GM18873 (cell line): ENCODE data around the gene TMEM213.
A peak's percentile ranks its signal among the peaks of the same experiment; 100 is the strongest.

Source experiments
- ATAC-seq: cut with Tn5 transposase; IDR thresholded peaks from one replicate; pipeline ENCODE4 v1.9.1; 2021; ENCODE audit warnings: mild to moderate bottlenecking, moderate library complexity, moderate number of reproducible peaks; ENCODE audit not compliant: unreplicated experiment, low FRiP score

TMEM213 gene

GRCh38 chr7:138871065-138871813 is 73.4 kb downstream of the TMEM213 start:
- no peak for ATAC-seq

- no peak for ATAC-seq
Measured at GRCh38 chr7:138871814-138872090, 74.0 kb downstream of the TMEM213 start.

GRCh38 chr7:138872576-138872975 is 74.8 kb downstream of the TMEM213 start:
- ATAC-seq: no peak

- ATAC-seq: no peak
Measured at GRCh38 chr7:138873220-138873892, 75.6 kb downstream of the TMEM213 start.

- no peak for ATAC-seq
Measured at GRCh38 chr7:138875794-138876193, 78.0 kb downstream of the TMEM213 start.

GRCh38 chr7:138876326-138876725 is 78.5 kb downstream of the TMEM213 start:
- no peak for ATAC-seq

- no peak for ATAC-seq
Measured at GRCh38 chr7:138878051-138878450, 80.3 kb downstream of the TMEM213 start.

- ATAC-seq: no peak
Measured at GRCh38 chr7:138878856-138879255, 81.1 kb downstream of the TMEM213 start.

GRCh38 chr7:138879356-138879755 is 81.6 kb downstream of the TMEM213 start:
- ATAC-seq: no peak

GRCh38 chr7:138880881-138881578 is 83.2 kb downstream of the TMEM213 start:
- no peak for ATAC-seq

- ATAC-seq: no peak
Measured at GRCh38 chr7:138881579-138882188, 83.9 kb downstream of the TMEM213 start.

GRCh38 chr7:138882249-138882648 is 84.5 kb downstream of the TMEM213 start:
- no peak for ATAC-seq

- no peak for ATAC-seq
Measured at GRCh38 chr7:138885383-138886147, 87.8 kb downstream of the TMEM213 start.

- ATAC-seq: peak; percentile 73
Measured at GRCh38 chr7:138886501-138886917, 88.7 kb downstream of the TMEM213 start.

GRCh38 chr7:138887085-138887710 is 89.4 kb downstream of the TMEM213 start:
- no peak for ATAC-seq
